ENCODE measurements around the gene EPDR1.

EPDR1 gene

GRCh38 chr7:37924491-37925041, 4.1 kb downstream of the EPDR1 start:
- Histone ChIP-seq H3K79me2 (ENCODE audit: insufficient read depth, low read depth) (peaks cover 43% of the 10 kb centered on the region), H2AFZ (ENCODE audit: low read depth) (no peak overlapping the region), H3K4me2 (no peak overlapping the region), H3K4me1 (ENCODE audit: low read depth, poor library complexity, severe bottlenecking) (peaks cover 21% of the 10 kb centered on the region), H3K4me3 (IDR thresholded peaks at IDR 0.05; ENCODE audit: insufficient read depth, low read depth, low read length) (no peak overlapping the region), H4K20me1 (ENCODE audit: insufficient read depth) (no peaks in the 10 kb centered on the region), H3K27ac (no peak overlapping the region), H3K27me3 (ENCODE audit: insufficient read depth, low read depth) (no peaks in the 10 kb centered on the region), H3K36me3 (ENCODE audit: insufficient read depth) (no peaks in the 10 kb centered on the region), H3K9ac (no peak overlapping the region)
- TF ChIP-seq CTCF (conservative IDR thresholded peaks at IDR 0.05; ENCODE audit: low read depth, low read length): no peak

- no peak for TF ChIP-seq CTCF (conservative IDR thresholded peaks at IDR 0.05; ENCODE audit: low read depth, low read length)
- H3K4me1 ChIP-seq (ENCODE audit: low read depth, poor library complexity, severe bottlenecking): peaks cover 12% of the 10 kb centered on the region
- H3K27me3 ChIP-seq (ENCODE audit: insufficient read depth, low read depth): no peaks in the 10 kb centered on the region
- no peak overlapping the region for H3K4me2 ChIP-seq
- no peak overlapping the region for H3K27ac ChIP-seq
- no peak overlapping the region for H3K4me3 ChIP-seq (IDR thresholded peaks at IDR 0.05; ENCODE audit: insufficient read depth, low read depth, low read length)
- H4K20me1 ChIP-seq (ENCODE audit: insufficient read depth): no peaks in the 10 kb centered on the region
- no peak overlapping the region for H2AFZ ChIP-seq (ENCODE audit: low read depth)
- H3K9ac ChIP-seq: no peak overlapping the region
- H3K79me2 ChIP-seq (ENCODE audit: insufficient read depth, low read depth): peaks cover 43% of the 10 kb centered on the region
- no peaks in the 10 kb centered on the region for H3K36me3 ChIP-seq (ENCODE audit: insufficient read depth)
Measured at GRCh38 chr7:37925620-37926019, 5.2 kb downstream of the EPDR1 start.

GRCh38 chr7:37927773-37928444, 7.5 kb downstream of the EPDR1 start:
- H3K36me3 ChIP-seq (ENCODE audit: insufficient read depth): no peaks in the 10 kb centered on the region
- no peaks in the 10 kb centered on the region for H4K20me1 ChIP-seq (ENCODE audit: insufficient read depth)
- H2AFZ ChIP-seq (ENCODE audit: low read depth): no peak overlapping the region
- peaks cover 28% of the 10 kb centered on the region for H3K79me2 ChIP-seq (ENCODE audit: insufficient read depth, low read depth)
- no peak overlapping the region for H3K4me2 ChIP-seq
- peaks cover 1% of the 10 kb centered on the region for H3K4me1 ChIP-seq (ENCODE audit: low read depth, poor library complexity, severe bottlenecking)
- H3K9ac ChIP-seq: no peak overlapping the region
- H3K4me3 ChIP-seq (IDR thresholded peaks at IDR 0.05; ENCODE audit: insufficient read depth, low read depth, low read length): no peak overlapping the region
- TF ChIP-seq CTCF (conservative IDR thresholded peaks at IDR 0.05; ENCODE audit: low read depth, low read length): no peak
- no peaks in the 10 kb centered on the region for H3K27me3 ChIP-seq (ENCODE audit: insufficient read depth, low read depth)
- no peak overlapping the region for H3K27ac ChIP-seq

- H3K9ac ChIP-seq: no peak overlapping the region
- no peak for TF ChIP-seq CTCF (conservative IDR thresholded peaks at IDR 0.05; ENCODE audit: low read depth, low read length)
- H4K20me1 ChIP-seq (ENCODE audit: insufficient read depth): no peaks in the 10 kb centered on the region
- no peaks in the 10 kb centered on the region for H3K27me3 ChIP-seq (ENCODE audit: insufficient read depth, low read depth)
- peaks cover 19% of the 10 kb centered on the region; the same call in 1 of the 2 replicates for H3K79me2 ChIP-seq (ENCODE audit: insufficient read depth, low read depth)
- H2AFZ ChIP-seq (ENCODE audit: low read depth): no peak overlapping the region
- H3K4me2 ChIP-seq: no peak overlapping the region
- no peak overlapping the region for H3K4me3 ChIP-seq (IDR thresholded peaks at IDR 0.05; ENCODE audit: insufficient read depth, low read depth, low read length)
- H3K36me3 ChIP-seq (ENCODE audit: insufficient read depth): no peaks in the 10 kb centered on the region
- H3K4me1 ChIP-seq (ENCODE audit: low read depth, poor library complexity, severe bottlenecking): no peaks in the 10 kb centered on the region
- H3K27ac ChIP-seq: no peak overlapping the region
Measured at GRCh38 chr7:37928878-37929277, 8.4 kb downstream of the EPDR1 start.

Measured in KMS-11 (cell line).